OCI-LY1 (cell line): ENCODE data around the gene AFAP1L1.

Source experiments
- H2AFZ ChIP-seq: fragments of 200-600 bp; sonication (generic), shearing (Covaris generic); 2 replicates; pipeline ENCODE4 v1.6.0; 2014; ENCODE audit warnings: antibody characterized with exemption, mild to moderate bottlenecking, low read length
- H3F3A ChIP-seq: fragments of 200-600 bp; sonication (generic), shearing (Covaris generic); 2 replicates; pipeline ENCODE4 v1.6.0; 2014; ENCODE audit warnings: mild to moderate bottlenecking, antibody characterized with exemption, low read length, moderate library complexity; ENCODE audit not compliant: insufficient read depth
- H3K27ac ChIP-seq: fragments of 200-600 bp; sonication (generic); 2 replicates; pipeline ENCODE4 v1.5.1; 2014; ENCODE audit warnings: low read length, mixed run types, mild to moderate bottlenecking, low read depth; ENCODE audit not compliant: poor library complexity, severe bottlenecking
- H3K27me3 ChIP-seq: fragments of 200-600 bp; sonication (generic); 2 replicates; pipeline ENCODE4 v1.6.0; 2014; ENCODE audit warnings: antibody characterized with exemption, mild to moderate bottlenecking, low read length, moderate library complexity; ENCODE audit not compliant: insufficient read depth
- H3K36me3 ChIP-seq: fragments of 200-600 bp; sonication (generic); 2 replicates; pipeline ENCODE4 v1.6.1; 2014; ENCODE audit warnings: mild to moderate bottlenecking, antibody characterized with exemption, low read length, moderate library complexity, mixed read lengths; ENCODE audit not compliant: insufficient read depth
- H3K4me1 ChIP-seq: fragments of 200-600 bp; sonication (generic); 2 replicates; pipeline ENCODE4 v1.5.1; 2014; ENCODE audit warnings: mild to moderate bottlenecking, low read length, moderate library complexity; ENCODE audit not compliant: insufficient read depth, severe bottlenecking
- H3K4me2 ChIP-seq: fragments of 200-600 bp; sonication (generic), shearing (Covaris generic); 2 replicates; pipeline ENCODE4 v1.6.1; 2014; ENCODE audit warnings: low read length
- H3K4me3 ChIP-seq: fragments of 200-600 bp; sonication (generic); 2 replicates; pipeline ENCODE4 v1.5.1; 2014; ENCODE audit warnings: low read length, low read depth, mild to moderate bottlenecking, mixed read lengths; ENCODE audit not compliant: poor library complexity, severe bottlenecking
- H3K79me2 ChIP-seq: fragments of 200-600 bp; shearing (Covaris generic); 2 replicates; pipeline ENCODE4 v1.6.1; 2016; ENCODE audit warnings: mixed run types, low read length, mixed read lengths; ENCODE audit not compliant: insufficient read depth
- H3K9ac ChIP-seq: fragments of 200-600 bp; sonication (generic), shearing (Covaris generic); 2 replicates; pipeline ENCODE4 v1.6.1; 2014; ENCODE audit warnings: mild to moderate bottlenecking, low read length, mixed read lengths
- H3K9me2 ChIP-seq: fragments of 200-600 bp; sonication (generic), shearing (Covaris generic); 2 replicates; pipeline ENCODE4 v1.6.1; 2014; ENCODE audit warnings: low read depth, mild to moderate bottlenecking, low read length, mixed read lengths
- H3K9me3 ChIP-seq: fragments of 200-600 bp; shearing (Covaris generic); 2 replicates; pipeline ENCODE4 v1.6.1; 2014; ENCODE audit warnings: low read length, mixed read lengths
- H4K20me1 ChIP-seq: fragments of 200-600 bp; sonication (generic), shearing (Covaris generic); 2 replicates; pipeline ENCODE4 v1.6.0; 2016; ENCODE audit warnings: mild to moderate bottlenecking, low read length; ENCODE audit not compliant: insufficient read depth
- EZH2 ChIP-seq: fragments of 200-600 bp; sonication (generic), shearing (Covaris generic); IDR thresholded peaks from 2 replicates; pipeline ENCODE4 v1.8.0; 2017; ENCODE audit warnings: borderline replicate concordance, mixed run types, mild to moderate bottlenecking, antibody characterized with exemption, low read length, moderate library complexity, mixed read lengths
- TF ChIP-seq, protein P1 (sequence below): fragments of 200-600 bp; sonication (generic), shearing (Covaris generic); IDR thresholded peaks from 2 replicates; pipeline ENCODE4 v1.5.1; 2017; ENCODE audit warnings: mild to moderate bottlenecking, antibody characterized with exemption, low read length, moderate library complexity, mixed read lengths

Gene AFAP1L1

DNA sequence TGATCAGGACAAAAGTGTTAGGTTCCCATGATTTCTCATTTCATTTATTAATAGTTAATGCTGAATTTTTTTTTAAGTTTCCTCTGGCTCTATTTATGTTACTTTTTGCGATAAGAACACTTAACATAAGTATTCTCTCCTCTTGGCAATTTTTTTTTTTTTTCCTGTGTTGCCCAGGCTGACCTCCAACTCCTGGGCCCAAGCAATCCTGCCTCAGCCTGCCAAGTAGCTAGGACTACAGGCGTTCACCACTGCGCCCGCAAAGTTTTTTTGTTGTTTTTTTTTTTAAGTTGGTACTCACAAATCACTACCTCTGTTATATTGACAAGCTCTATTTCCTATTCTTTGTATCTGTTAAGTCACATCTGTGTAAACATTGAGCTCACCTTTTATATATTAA is 80.5 kb downstream of the AFAP1L1 start:
- H3K4me3 ChIP-seq = no peak overlapping the region
- no peaks in the 10 kb centered on the region for H3K9me3 ChIP-seq
- H3F3A ChIP-seq = no peaks in the 10 kb centered on the region
- no peak for TF ChIP-seq EZH2
- TF ChIP-seq, protein P1, sequence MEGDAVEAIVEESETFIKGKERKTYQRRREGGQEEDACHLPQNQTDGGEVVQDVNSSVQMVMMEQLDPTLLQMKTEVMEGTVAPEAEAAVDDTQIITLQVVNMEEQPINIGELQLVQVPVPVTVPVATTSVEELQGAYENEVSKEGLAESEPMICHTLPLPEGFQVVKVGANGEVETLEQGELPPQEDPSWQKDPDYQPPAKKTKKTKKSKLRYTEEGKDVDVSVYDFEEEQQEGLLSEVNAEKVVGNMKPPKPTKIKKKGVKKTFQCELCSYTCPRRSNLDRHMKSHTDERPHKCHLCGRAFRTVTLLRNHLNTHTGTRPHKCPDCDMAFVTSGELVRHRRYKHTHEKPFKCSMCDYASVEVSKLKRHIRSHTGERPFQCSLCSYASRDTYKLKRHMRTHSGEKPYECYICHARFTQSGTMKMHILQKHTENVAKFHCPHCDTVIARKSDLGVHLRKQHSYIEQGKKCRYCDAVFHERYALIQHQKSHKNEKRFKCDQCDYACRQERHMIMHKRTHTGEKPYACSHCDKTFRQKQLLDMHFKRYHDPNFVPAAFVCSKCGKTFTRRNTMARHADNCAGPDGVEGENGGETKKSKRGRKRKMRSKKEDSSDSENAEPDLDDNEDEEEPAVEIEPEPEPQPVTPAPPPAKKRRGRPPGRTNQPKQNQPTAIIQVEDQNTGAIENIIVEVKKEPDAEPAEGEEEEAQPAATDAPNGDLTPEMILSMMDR = no peak
- H3K9ac ChIP-seq = no peak overlapping the region
- H3K27me3 ChIP-seq = no peaks in the 10 kb centered on the region
- no peaks in the 10 kb centered on the region for H3K9me2 ChIP-seq
- H2AFZ ChIP-seq = no peak overlapping the region
- no peak overlapping the region for H3K4me2 ChIP-seq
- H3K36me3 ChIP-seq = peaks cover 93% of the 10 kb centered on the region
- H3K27ac ChIP-seq = no peak overlapping the region
- peaks cover 26% of the 10 kb centered on the region for H3K4me1 ChIP-seq
- peaks cover 9% of the 10 kb centered on the region for H3K79me2 ChIP-seq
- H4K20me1 ChIP-seq = no peaks in the 10 kb centered on the region

DNA sequence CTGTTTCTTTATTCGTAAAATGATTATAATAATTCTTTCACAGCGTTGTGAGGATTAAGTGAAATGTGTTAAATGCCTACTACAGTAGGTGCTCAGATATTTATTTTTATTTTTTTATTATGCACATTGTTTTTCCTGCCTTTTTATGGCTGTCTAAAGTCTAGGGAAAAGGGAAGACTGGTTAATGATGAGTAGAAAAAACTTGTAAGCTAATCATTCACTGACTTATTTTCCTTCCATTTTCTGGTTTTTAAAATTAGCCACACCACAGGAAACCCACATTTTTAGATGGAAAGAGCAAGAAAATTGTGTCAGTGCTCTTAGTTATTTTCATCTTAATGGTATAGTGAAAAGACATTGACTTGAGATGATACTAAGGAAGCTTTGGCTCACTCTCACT is 82.3 kb downstream of the AFAP1L1 start:
- Histone ChIP-seq H3K27ac (no peak overlapping the region), H2AFZ (no peak overlapping the region)

DNA sequence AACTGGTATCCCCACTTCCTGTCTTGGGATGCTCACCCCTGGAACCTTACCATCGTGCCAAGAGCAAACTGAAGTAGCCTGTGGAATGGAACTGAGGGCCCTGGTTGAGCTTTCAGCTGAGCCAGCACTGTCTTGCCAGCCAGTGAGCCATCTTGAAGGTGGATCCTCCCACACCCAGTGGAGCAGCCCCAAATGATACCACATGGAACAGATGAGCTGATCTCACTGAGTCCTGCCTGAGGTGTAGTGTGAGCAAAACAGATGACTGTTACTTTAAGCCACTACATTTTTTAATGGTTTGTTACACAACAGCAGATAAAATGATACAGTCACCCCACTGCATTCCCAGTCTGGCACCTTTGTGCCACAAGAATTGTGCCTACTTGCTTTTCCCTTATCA is 84.0 kb downstream of the AFAP1L1 start:
- no peaks in the 10 kb centered on the region for H3K79me2 ChIP-seq
- no peak overlapping the region for H3K4me3 ChIP-seq
- H3K4me1 ChIP-seq = peaks cover 27% of the 10 kb centered on the region
- peaks cover 57% of the 10 kb centered on the region for H3K36me3 ChIP-seq
- H3K27me3 ChIP-seq = no peaks in the 10 kb centered on the region
- no peaks in the 10 kb centered on the region for H4K20me1 ChIP-seq
- H3K9me3 ChIP-seq = no peaks in the 10 kb centered on the region
- H3K27ac ChIP-seq = no peak overlapping the region
- H3F3A ChIP-seq = no peaks in the 10 kb centered on the region
- no peaks in the 10 kb centered on the region for H3K9me2 ChIP-seq
- H2AFZ ChIP-seq = no peak overlapping the region
- no peak for TF ChIP-seq EZH2
- TF ChIP-seq, protein P1 = no peak
- H3K4me2 ChIP-seq = no peak overlapping the region
- no peak overlapping the region for H3K9ac ChIP-seq

More for the DNA sequence above, 82.3 kb downstream of the AFAP1L1 start:
- H4K20me1 ChIP-seq = no peaks in the 10 kb centered on the region
- H3K4me2 ChIP-seq = no peak overlapping the region
- TF ChIP-seq, protein P1 = no peak
- no peak for TF ChIP-seq EZH2
- H3K4me3 ChIP-seq = no peak overlapping the region
- H3K9ac ChIP-seq = no peak overlapping the region
- H3K36me3 ChIP-seq = peaks cover 75% of the 10 kb centered on the region
- no peaks in the 10 kb centered on the region for H3F3A ChIP-seq
- no peaks in the 10 kb centered on the region for H3K27me3 ChIP-seq
- H3K9me3 ChIP-seq = no peaks in the 10 kb centered on the region
- no peaks in the 10 kb centered on the region for H3K79me2 ChIP-seq
- H3K4me1 ChIP-seq = peaks cover 21% of the 10 kb centered on the region
- H3K9me2 ChIP-seq = no peaks in the 10 kb centered on the region
